ENCODE data around the gene ADGRL1. TPM values are rescaled to one million over a fixed set of nuclear protein-coding genes. Genes with fewer than 3 reads are reported as not detected.
"Not testable (repeated sequence)": the region's sequence is repeated elsewhere in the genome, so short reads cannot be mapped to it uniquely, and the experiment has no call there.

The ADGRL1 gene
- polyA plus RNA-seq, 3 donors, result 1.7 TPM; not detected in 2

- intact Hi-C loops (cut with micrococcal nuclease), result loop anchor here in 1 of 2 donors (5.0 to 10.0 kb wide), 2 partner anchors 149 to 276 kb away; partner anchors contain the start of gene PTGER1
- no peak overlapping the region for H3K27ac Mint-ChIP-seq
- Histone ChIP-seq H3K27ac (ENCODE audit: low read depth in 1 of 2, low read length in 2 of 2) (no peak overlapping the region), H3K9ac (ENCODE audit: insufficient read depth, low read length, poor library complexity, severe bottlenecking) (no peak overlapping the region), H3K4me2 (replicated peaks; ENCODE audit: extremely low read depth, low read length, poor library complexity, severe bottlenecking) (no peak overlapping the region), H3K4me1 (ENCODE audit: control insufficient read depth in 1 of 2, insufficient read depth in 2 of 2, low read length in 2 of 2) (no peaks in the 10 kb centered on the region), H3K4me3 (replicated peaks in 1 of 3; ENCODE audit: low read depth in 2 of 3, low read length in 3 of 3) (no peak overlapping the region), H2AFZ (ENCODE audit: insufficient read depth, low read depth, low read length, poor library complexity, severe bottlenecking) (no peak overlapping the region), H3K36me3 (replicated peaks in 1 of 2; ENCODE audit: control insufficient read depth in 1 of 2, insufficient read depth in 2 of 2, low read length in 2 of 2) (no peaks in the 10 kb centered on the region), H3K9me3 (replicated peaks in 1 of 2; ENCODE audit: control insufficient read depth in 1 of 2, insufficient read depth in 1 of 2, low read length in 2 of 2) (no peaks in the 10 kb centered on the region), H3K27me3 (ENCODE audit: control insufficient read depth in 2 of 2, insufficient read depth in 2 of 2, low read length in 2 of 2) (peaks cover 3 to 7% of the 10 kb centered on the region in 2 donors), H4K20me1 (ENCODE audit: insufficient read depth, low read length) (no peaks in the 10 kb centered on the region), H3K79me2 (ENCODE audit: insufficient read depth, low read length) (no peaks in the 10 kb centered on the region)
- WGBS (ENCODE audit: insufficient coverage), result 77% methylated on average over 11 of the region's 18 CpGs
- no peaks in the 10 kb centered on the region for H3K36me3 Mint-ChIP-seq
- H3K27me3 Mint-ChIP-seq (ENCODE audit: low read depth in 3 of 3), result peaks cover 8 to 28% (median 23%) of the 10 kb centered on the region in 3 donors
- DNase-seq, result no peak
- TF ChIP-seq, protein P1, sequence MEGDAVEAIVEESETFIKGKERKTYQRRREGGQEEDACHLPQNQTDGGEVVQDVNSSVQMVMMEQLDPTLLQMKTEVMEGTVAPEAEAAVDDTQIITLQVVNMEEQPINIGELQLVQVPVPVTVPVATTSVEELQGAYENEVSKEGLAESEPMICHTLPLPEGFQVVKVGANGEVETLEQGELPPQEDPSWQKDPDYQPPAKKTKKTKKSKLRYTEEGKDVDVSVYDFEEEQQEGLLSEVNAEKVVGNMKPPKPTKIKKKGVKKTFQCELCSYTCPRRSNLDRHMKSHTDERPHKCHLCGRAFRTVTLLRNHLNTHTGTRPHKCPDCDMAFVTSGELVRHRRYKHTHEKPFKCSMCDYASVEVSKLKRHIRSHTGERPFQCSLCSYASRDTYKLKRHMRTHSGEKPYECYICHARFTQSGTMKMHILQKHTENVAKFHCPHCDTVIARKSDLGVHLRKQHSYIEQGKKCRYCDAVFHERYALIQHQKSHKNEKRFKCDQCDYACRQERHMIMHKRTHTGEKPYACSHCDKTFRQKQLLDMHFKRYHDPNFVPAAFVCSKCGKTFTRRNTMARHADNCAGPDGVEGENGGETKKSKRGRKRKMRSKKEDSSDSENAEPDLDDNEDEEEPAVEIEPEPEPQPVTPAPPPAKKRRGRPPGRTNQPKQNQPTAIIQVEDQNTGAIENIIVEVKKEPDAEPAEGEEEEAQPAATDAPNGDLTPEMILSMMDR (IDR thresholded peaks at IDR 0.05), result no peak
- H3K4me3 Mint-ChIP-seq, result no peak overlapping the region
- H3K9me3 Mint-ChIP-seq, result peaks cover 0 to 4% (median 2%) of the 10 kb centered on the region in 7 donors
- peaks cover 5% of the 10 kb centered on the region for H3K4me1 Mint-ChIP-seq
Observed at GRCh38 chr19:14198384-14199376, 7.3 kb downstream of the ADGRL1 start.

- Histone ChIP-seq H3K36me3 (replicated peaks in 1 of 2; ENCODE audit: control insufficient read depth in 1 of 2, insufficient read depth in 2 of 2, low read length in 2 of 2) (no peaks in the 10 kb centered on the region), H3K27ac (ENCODE audit: low read depth in 1 of 2, low read length in 2 of 2) (no peak overlapping the region), H3K4me3 (replicated peaks in 1 of 3; ENCODE audit: low read depth in 2 of 3, low read length in 3 of 3) (no peak overlapping the region), H3K9ac (ENCODE audit: insufficient read depth, low read length, poor library complexity, severe bottlenecking) (no peak overlapping the region), H3K79me2 (ENCODE audit: insufficient read depth, low read length) (no peaks in the 10 kb centered on the region), H3K27me3 (ENCODE audit: control insufficient read depth in 2 of 2, insufficient read depth in 2 of 2, low read length in 2 of 2) (no peaks in the 10 kb centered on the region), H3K4me2 (replicated peaks; ENCODE audit: extremely low read depth, low read length, poor library complexity, severe bottlenecking) (no peak overlapping the region), H2AFZ (ENCODE audit: insufficient read depth, low read depth, low read length, poor library complexity, severe bottlenecking) (no peak overlapping the region), H3K4me1 (ENCODE audit: control insufficient read depth in 1 of 2, insufficient read depth in 2 of 2, low read length in 2 of 2) (no peaks in the 10 kb centered on the region), H4K20me1 (ENCODE audit: insufficient read depth, low read length) (no peaks in the 10 kb centered on the region), H3K9me3 (replicated peaks in 1 of 2; ENCODE audit: control insufficient read depth in 1 of 2, insufficient read depth in 1 of 2, low read length in 2 of 2) (no peaks in the 10 kb centered on the region)
- H3K4me1 Mint-ChIP-seq, result peaks cover 5% of the 10 kb centered on the region
- H3K4me3 Mint-ChIP-seq, result no peak overlapping the region
- no peak overlapping the region for H3K27ac Mint-ChIP-seq
- peaks cover 0 to 2% (median 0%) of the 10 kb centered on the region in 7 donors for H3K9me3 Mint-ChIP-seq
- 94% methylated on average over 5 of the region's 5 CpGs for WGBS (ENCODE audit: insufficient coverage)
- TF ChIP-seq, protein P1 (IDR thresholded peaks at IDR 0.05), result no peak
- peaks cover 2 to 20% (median 15%) of the 10 kb centered on the region in 3 donors for H3K27me3 Mint-ChIP-seq (ENCODE audit: low read depth in 3 of 3)
- no peak for DNase-seq
- H3K36me3 Mint-ChIP-seq, result no peaks in the 10 kb centered on the region
- intact Hi-C loops (cut with micrococcal nuclease), result loop anchor here (2.0 to 10.0 kb wide), 3 partner anchors 149 to 277 kb away; partner anchors contain the start of gene PTGER1 (in 1 of the 2)
Observed at GRCh38 chr19:14197882-14198281, 8.1 kb downstream of the ADGRL1 start.

- H3K9me3 Mint-ChIP-seq; H3K27ac Mint-ChIP-seq; H3K36me3 Mint-ChIP-seq; H3K9me3 ChIP-seq (replicated peaks in 1 of 2; ENCODE audit: control insufficient read depth in 1 of 2, insufficient read depth in 1 of 2, low read length in 2 of 2); H3K36me3 ChIP-seq (replicated peaks in 1 of 2; ENCODE audit: control insufficient read depth in 1 of 2, insufficient read depth in 2 of 2, low read length in 2 of 2); DNase-seq; H3K79me2 ChIP-seq (ENCODE audit: insufficient read depth, low read length); H3K4me2 ChIP-seq (replicated peaks; ENCODE audit: extremely low read depth, low read length, poor library complexity, severe bottlenecking); H2AFZ ChIP-seq (ENCODE audit: insufficient read depth, low read depth, low read length, poor library complexity, severe bottlenecking); H3K4me3 ChIP-seq (replicated peaks in 1 of 3; ENCODE audit: low read depth in 2 of 3, low read length in 3 of 3); H3K4me1 ChIP-seq (ENCODE audit: control insufficient read depth in 1 of 2, insufficient read depth in 2 of 2, low read length in 2 of 2); H3K27ac ChIP-seq (ENCODE audit: low read depth in 1 of 2, low read length in 2 of 2); H3K27me3 ChIP-seq (ENCODE audit: control insufficient read depth in 2 of 2, insufficient read depth in 2 of 2, low read length in 2 of 2); H3K9ac ChIP-seq (ENCODE audit: insufficient read depth, low read length, poor library complexity, severe bottlenecking); H3K4me3 Mint-ChIP-seq; H3K4me1 Mint-ChIP-seq; H4K20me1 ChIP-seq (ENCODE audit: insufficient read depth, low read length): not testable (repeated sequence)
- WGBS (ENCODE audit: insufficient coverage), result 100% methylated on average over 4 of the region's 7 CpGs
- intact Hi-C loops (cut with micrococcal nuclease), result loop anchor here (2.0 to 10.0 kb wide), 3 partner anchors 150 to 278 kb away; partner anchors contain the start of gene PTGER1 (in 1 of the 2)
- peaks cover 4 to 14% (median 12%) of the 10 kb centered on the region in 3 donors for H3K27me3 Mint-ChIP-seq (ENCODE audit: low read depth in 3 of 3)
Observed at GRCh38 chr19:14197288-14197687, 8.7 kb downstream of the ADGRL1 start.
